GM18868 (cell line): ENCODE results near the gene TMC6.
"Not testable (repeated sequence)": the region's sequence is repeated elsewhere in the genome, so short reads cannot be mapped to it uniquely, and the experiment has no call there.

Source experiments
- ATAC-seq: cut with Tn5 transposase; IDR thresholded peaks from one replicate; pipeline ENCODE4 v1.9.1; 2021; ENCODE audit warnings: mild to moderate bottlenecking, moderate library complexity; ENCODE audit not compliant: unreplicated experiment

The TMC6 gene, protein sequence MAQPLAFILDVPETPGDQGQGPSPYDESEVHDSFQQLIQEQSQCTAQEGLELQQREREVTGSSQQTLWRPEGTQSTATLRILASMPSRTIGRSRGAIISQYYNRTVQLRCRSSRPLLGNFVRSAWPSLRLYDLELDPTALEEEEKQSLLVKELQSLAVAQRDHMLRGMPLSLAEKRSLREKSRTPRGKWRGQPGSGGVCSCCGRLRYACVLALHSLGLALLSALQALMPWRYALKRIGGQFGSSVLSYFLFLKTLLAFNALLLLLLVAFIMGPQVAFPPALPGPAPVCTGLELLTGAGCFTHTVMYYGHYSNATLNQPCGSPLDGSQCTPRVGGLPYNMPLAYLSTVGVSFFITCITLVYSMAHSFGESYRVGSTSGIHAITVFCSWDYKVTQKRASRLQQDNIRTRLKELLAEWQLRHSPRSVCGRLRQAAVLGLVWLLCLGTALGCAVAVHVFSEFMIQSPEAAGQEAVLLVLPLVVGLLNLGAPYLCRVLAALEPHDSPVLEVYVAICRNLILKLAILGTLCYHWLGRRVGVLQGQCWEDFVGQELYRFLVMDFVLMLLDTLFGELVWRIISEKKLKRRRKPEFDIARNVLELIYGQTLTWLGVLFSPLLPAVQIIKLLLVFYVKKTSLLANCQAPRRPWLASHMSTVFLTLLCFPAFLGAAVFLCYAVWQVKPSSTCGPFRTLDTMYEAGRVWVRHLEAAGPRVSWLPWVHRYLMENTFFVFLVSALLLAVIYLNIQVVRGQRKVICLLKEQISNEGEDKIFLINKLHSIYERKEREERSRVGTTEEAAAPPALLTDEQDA

GRCh38 chr17:78128551-78129350 is at the start of gene TMC6:
Gene TMC6, minus strand, starts transcription at chr17:78128755. Its CDS starts 1,923 bp downstream, at chr17:78126832.
- ATAC-seq: no peak

DNA sequence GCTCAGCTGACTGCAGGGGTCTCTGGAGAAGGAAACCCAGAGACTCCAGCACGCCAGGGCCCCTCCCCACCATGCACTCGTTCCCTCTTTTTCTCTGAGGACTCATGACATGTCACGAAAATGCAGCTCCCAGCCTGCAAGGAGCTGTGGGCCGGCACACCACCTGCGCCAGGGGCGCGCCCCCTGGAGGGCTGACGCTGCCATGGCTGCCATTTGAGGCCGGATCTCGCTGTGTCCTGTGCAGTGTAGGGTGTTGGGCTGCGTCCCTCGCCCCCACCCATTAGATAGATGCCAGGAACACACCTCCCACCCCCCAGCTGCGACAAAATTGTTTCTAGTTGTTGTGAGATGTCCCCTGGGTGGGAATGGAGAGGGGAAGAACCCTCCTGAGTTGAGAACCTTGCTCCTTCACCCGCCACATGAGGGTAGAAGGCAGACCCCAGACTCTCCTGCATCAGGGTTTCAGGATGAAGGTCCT is 48.0 kb upstream of the TMC6 start:
- no peak for ATAC-seq

GRCh38 chr17:78175643-78175981 is 47.1 kb upstream of the TMC6 start:
- ATAC-seq: no peak

- ATAC-seq: no peak
Measured at GRCh38 chr17:78174870-78175642, 46.5 kb upstream of the TMC6 start.

DNA sequence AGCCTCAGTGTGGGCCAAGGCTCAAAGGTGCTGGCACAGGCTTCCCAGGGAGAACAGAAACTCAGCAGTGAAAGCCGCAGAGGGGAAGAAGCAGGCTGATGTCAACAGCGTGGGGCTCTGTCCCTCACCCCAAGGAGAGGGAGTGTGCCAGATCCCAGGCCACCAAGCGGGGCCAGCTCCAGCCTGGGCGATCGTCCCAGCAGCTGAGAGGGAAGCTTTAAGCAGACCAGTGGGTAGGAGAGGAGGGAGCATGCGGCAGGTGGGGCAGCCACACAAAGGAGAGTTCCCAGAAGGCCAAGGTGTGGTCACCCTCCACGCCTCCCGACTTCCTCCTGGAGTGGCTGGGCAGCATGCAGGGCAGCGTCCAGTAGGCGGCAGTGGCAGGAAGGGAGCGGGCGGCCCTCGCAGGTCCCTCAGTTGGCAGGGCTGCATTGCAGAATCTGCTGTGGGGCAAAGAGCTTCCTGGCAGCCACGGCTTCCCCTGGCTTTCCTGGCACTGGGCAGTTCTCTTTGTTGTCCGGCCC is 45.9 kb upstream of the TMC6 start:
- ATAC-seq: no peak

- ATAC-seq: peak; percentile 28
Measured at GRCh38 chr17:78173097-78173715, 44.7 kb upstream of the TMC6 start.

GRCh38 chr17:78172249-78173051 is 43.9 kb upstream of the TMC6 start:
- ATAC-seq: no peak

DNA sequence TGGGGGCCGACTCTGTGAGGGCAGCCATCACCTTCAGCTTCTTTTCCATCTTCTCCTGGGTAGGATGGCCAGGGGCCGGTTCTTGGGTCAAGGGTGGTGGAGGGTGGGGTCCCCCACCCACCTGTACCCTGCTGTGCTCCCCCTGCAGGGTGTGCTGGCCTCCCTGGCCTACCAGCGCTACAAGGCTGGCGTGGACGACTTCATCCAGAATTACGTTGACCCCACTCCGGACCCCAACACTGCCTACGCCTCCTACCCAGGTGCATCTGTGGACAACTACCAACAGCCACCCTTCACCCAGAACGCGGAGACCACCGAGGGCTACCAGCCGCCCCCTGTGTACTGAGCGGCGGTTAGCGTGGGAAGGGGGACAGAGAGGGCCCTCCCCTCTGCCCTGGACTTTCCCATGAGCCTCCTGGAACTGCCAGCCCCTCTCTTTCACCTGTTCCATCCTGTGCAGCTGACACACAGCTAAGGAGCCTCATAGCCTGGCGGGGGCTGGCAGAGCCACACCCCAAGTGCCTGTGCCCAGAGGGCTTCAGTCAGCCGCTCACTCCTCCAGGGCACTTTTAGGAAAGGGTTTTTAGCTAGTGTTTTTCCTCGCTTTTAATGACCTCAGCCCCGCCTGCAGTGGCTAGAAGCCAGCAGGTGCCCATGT is 43.2 kb upstream of the TMC6 start:
- not testable (repeated sequence) for ATAC-seq

DNA sequence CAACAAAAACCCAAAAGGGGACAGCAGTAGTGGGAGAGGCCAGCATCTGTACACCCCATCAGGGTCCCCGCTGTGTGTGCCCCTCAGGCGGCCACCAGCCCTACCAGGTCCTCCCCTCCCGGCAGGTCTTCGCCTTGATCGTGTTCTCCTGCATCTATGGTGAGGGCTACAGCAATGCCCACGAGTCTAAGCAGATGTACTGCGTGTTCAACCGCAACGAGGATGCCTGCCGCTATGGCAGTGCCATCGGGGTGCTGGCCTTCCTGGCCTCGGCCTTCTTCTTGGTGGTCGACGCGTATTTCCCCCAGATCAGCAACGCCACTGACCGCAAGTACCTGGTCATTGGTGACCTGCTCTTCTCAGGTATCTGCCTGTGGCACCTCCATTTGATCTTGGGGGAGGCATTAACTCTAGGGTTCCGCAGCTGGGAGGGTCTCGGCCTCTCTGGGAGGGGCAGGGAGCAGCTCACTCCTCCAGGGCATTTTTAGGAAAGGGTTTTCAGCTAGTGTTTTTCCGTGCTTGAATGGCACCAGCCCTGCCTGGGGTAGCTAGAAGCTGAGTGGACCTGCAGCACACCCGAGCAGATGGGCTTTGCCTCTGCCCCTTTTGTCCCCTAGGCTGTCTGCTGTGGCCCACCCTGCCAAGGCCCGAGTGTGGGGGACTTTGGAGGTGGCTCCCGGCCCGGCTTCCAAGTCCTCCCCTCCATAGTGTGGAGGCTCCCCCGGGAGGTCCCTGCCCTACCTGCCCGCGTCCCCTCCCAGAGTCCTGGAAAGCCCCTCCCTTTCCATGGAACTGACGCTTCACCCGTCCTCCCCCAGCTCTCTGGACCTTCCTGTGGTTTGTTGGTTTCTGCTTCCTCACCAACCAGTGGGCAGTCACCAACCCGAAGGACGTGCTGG is 42.4 kb upstream of the TMC6 start:
- no peak for ATAC-seq

DNA sequence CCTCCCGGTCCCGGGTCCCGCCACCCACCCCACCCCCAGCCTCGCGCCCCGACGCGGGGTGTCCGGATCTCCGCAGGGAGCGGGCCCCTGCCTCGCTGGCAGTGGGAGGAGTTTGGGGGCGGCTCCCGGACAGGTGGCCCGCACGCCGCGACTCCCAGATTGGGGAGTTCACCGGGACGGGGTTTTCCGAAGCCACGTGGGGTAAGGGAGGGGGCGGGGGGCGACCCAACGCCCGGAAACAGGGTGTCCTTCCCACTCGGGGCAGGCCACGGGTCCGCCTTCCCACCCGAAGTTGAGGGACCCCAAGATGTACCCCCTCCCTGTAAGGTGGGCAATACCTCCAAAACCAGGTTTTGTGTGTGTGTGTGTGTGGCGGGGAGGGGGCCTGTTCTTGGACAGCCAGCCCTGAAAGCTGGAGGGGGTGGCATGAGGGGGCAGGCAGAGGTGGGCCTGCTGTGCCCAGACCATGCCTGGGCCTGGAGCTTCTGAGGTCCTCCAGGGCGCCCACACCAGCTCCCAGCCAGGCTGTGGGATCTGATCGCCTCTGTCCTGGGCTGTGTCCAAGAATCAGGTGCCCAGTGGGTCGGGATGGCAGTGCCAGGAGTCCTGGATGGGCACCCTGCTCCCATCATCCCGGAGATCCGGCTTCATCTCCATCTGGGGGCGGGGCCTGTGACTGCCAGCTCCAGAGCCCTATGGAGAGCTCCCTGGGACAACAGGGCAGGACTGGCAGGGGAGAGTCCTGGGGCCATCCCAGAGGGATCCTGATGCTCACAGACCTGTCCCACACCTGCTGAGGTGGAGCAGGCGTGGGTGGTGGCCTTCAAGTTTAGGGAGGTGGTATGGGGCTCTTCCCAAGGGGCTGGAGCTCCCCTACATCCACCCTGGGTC is 40.6 kb upstream of the TMC6 start:
- no peak for ATAC-seq

GRCh38 chr17:78168242-78168902 is 39.8 kb upstream of the TMC6 start, which contains the start of gene SYNGR2:
Gene SYNGR2, plus strand, starts transcription at chr17:78168581. Its CDS starts 36 bp downstream, at chr17:78168617.
- no peak for ATAC-seq

DNA sequence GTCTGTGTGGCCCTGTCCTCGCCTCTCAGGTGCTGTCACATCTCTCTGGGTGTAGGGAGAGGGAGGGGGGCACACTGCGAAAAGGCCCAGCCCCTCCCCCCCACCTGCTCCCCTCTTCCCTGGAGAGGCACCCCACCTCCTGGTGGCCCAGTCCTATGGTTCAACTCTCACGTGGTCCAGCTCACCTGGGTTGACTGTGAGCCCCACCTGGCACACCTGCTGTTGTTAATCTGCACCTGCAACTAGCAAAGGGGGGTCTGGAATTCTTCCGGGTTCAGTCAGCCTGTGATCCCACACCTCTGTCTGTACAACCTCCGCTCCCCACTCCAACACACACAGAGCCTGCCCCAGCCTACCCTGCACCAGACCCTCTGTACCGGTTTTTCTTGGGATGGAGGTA is 37.9 kb upstream of the TMC6 start:
- ATAC-seq: no peak

DNA sequence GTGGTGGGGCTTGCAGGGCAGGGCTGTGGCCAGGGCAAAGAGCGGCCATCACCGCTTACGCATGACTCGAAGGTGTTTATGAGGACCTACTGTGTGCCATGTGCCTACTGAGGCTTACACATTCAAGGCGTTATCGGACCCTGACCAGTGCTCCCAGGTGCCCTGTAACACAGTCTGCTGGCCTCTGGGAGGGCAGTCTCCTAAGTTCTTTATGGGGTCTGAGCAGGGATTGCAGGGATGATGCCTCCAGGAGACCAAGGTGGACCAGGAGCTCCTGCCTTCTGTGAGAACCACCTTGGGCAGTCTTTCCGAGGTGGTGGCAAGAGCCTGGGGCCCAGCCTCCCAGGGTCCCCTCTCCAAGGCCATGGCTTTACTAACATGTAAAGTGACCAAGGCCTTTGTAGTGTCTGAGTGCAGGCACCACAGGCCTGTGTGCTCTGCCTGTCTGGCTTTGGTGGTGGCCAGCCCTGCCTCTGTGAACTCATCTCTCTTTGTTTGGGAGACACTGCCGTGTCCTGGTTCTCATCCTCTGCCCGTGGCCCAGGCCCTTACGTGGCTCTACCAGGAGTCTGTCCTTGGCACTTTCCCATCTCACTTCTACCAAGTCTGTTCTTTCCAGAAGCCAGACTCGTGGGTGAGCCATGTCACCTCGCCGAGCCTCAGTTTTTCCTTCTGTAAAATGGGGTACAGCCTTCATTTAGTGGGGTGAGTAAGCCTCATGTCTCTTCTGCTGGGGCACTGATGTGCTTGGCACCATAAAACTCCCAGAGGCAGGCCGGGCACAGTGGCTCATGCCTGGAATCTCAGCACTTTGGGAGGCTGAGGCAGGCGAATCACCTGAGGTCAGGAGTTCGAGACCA is 36.4 kb upstream of the TMC6 start:
- ATAC-seq: no peak

DNA sequence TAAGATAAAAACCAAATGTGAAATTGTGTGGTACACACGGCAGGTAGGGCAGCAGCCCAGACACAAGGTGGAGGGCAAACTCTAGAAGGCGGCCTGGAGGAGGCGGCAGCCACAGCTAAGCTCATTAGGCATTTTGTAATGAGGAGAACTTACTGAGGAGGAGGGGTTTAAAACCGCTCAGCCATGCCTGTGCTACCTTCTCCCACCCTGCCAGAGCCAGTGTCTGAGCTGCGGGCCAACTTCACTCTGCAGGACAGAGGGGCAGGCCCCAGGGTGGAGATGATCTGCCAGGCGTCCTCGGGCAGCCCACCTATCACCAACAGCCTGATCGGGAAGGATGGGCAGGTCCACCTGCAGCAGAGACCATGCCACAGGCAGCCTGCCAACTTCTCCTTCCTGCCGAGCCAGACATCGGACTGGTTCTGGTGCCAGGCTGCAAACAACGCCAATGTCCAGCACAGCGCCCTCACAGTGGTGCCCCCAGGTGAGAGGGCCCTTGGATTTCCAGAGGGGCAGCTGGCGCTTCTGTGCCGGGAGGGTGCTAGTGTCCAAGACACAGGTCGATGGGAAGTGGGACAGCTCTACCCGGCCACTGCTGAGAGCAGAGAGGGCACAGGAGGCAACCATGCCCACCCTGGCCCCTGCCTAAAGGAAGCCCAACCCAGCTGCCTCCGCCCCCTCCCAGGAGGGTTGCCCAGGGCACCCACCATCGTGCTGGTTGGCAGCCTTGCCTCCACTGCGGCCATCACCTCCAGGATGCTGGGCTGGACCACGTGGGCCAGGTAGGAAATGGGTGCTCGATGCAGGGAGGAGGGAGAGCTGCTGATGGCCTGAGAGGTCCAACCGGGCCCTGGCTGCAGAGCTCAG is 35.6 kb upstream of the TMC6 start:
- ATAC-seq: no peak
